Central memory CD8-positive, alpha-beta T cell (primary cell): ENCODE measurements around the gene VMO1.

ENCODE experiments used
- ATAC-seq: fragments of 150-1000 bp; cut with Tn5 transposase; replicated peaks from 2 replicates; pipeline ENCODE4 v1.10.0; 2022; ENCODE audit warnings: mild to moderate bottlenecking, moderate FRiP score, moderate number of reproducible peaks; ENCODE audit not compliant: poor library complexity, severe bottlenecking; ENCODE audit errors: extremely low read depth
- DNase-seq, 2 donors: peaks; one replicate each; pipeline ENCODE4 v3.0.0; 2021; ENCODE audit warnings: low spot score in 2 of 2
- H3K27ac Mint-ChIP-seq: one replicate; pipeline ENCODE4 v1.8.0; 2022; ENCODE audit warnings: low read depth, mild to moderate bottlenecking, moderate library complexity, mixed read lengths
- H3K27me3 Mint-ChIP-seq: one replicate; pipeline ENCODE4 v1.8.0; 2022; ENCODE audit warnings: mixed read lengths
- H3K36me3 Mint-ChIP-seq: one replicate; pipeline ENCODE4 v1.8.0; 2022; ENCODE audit warnings: mild to moderate bottlenecking, moderate library complexity, mixed read lengths; ENCODE audit not compliant: insufficient read depth
- H3K4me1 Mint-ChIP-seq: one replicate; pipeline ENCODE4 v1.8.0; 2022; ENCODE audit warnings: mixed read lengths
- H3K4me3 Mint-ChIP-seq: one replicate; pipeline ENCODE4 v1.8.0; 2022; ENCODE audit warnings: mild to moderate bottlenecking, moderate library complexity, mixed read lengths
- H3K9me3 Mint-ChIP-seq: one replicate; pipeline ENCODE4 v1.8.0; 2022; ENCODE audit warnings: mixed read lengths

VMO1 gene

GRCh38 chr17:4811471-4811870, 25.3 kb upstream of the VMO1 start:
- ATAC-seq (no peak), DNase-seq (no peak)
- H3K4me3 Mint-ChIP-seq: no peak overlapping the region
- H3K27me3 Mint-ChIP-seq: no peaks in the 10 kb centered on the region
- H3K4me1 Mint-ChIP-seq: peaks cover 11% of the 10 kb centered on the region
- H3K9me3 Mint-ChIP-seq: no peaks in the 10 kb centered on the region
- no peak overlapping the region for H3K27ac Mint-ChIP-seq
- peaks cover 2% of the 10 kb centered on the region for H3K36me3 Mint-ChIP-seq

GRCh38 chr17:4810696-4811290, 24.6 kb upstream of the VMO1 start:
- no peaks in the 10 kb centered on the region for H3K27me3 Mint-ChIP-seq
- H3K36me3 Mint-ChIP-seq: peaks cover 2% of the 10 kb centered on the region
- no peak for ATAC-seq

GRCh38 chr17:4808378-4808767, 22.2 kb upstream of the VMO1 start:
- no peak for ATAC-seq
- no peaks in the 10 kb centered on the region for H3K27me3 Mint-ChIP-seq
- peaks cover 2% of the 10 kb centered on the region for H3K36me3 Mint-ChIP-seq
- H3K9me3 Mint-ChIP-seq: no peaks in the 10 kb centered on the region
- peak overlapping the region; percentile 77 for H3K4me3 Mint-ChIP-seq
- peaks cover 15% of the 10 kb centered on the region for H3K4me1 Mint-ChIP-seq
- no peak overlapping the region for H3K27ac Mint-ChIP-seq
- DNase-seq: no peak

More at GRCh38 chr17:4810696-4811290, 24.6 kb upstream of the VMO1 start:
- H3K9me3 Mint-ChIP-seq: no peaks in the 10 kb centered on the region
- peaks cover 15% of the 10 kb centered on the region for H3K4me1 Mint-ChIP-seq
- DNase-seq: no peak
- H3K4me3 Mint-ChIP-seq: no peak overlapping the region
- H3K27ac Mint-ChIP-seq: no peak overlapping the region

- Mint-ChIP-seq H3K4me3 (peak overlapping the region; percentile 77), H3K4me1 (peaks cover 15% of the 10 kb centered on the region), H3K9me3 (no peaks in the 10 kb centered on the region), H3K27ac (peak overlapping the region; percentile 49), H3K36me3 (peaks cover 2% of the 10 kb centered on the region), H3K27me3 (no peaks in the 10 kb centered on the region)
- no peak for DNase-seq
- ATAC-seq: no peak
These were observed 21.6 kb upstream of the VMO1 start for GRCh38 chr17:4807605-4808377.

- Mint-ChIP-seq H3K4me1 (peaks cover 15% of the 10 kb centered on the region), H3K27me3 (no peaks in the 10 kb centered on the region), H3K36me3 (peaks cover 2% of the 10 kb centered on the region), H3K9me3 (no peaks in the 10 kb centered on the region), H3K27ac (peak within 1 kb of the TSS; percentile 49), H3K4me3 (peak within 1 kb of the TSS; percentile 77)
- ATAC-seq: peak; percentile 98
- peak; percentile 64 to 66 for DNase-seq
These were observed 20.8 kb upstream of the VMO1 start, which contains the start of gene PLD2 for GRCh38 chr17:4806777-4807604. PLD2 (plus strand) TSS chr17:4807152; CDS start chr17:4807773, 621 bp downstream.

DNA sequence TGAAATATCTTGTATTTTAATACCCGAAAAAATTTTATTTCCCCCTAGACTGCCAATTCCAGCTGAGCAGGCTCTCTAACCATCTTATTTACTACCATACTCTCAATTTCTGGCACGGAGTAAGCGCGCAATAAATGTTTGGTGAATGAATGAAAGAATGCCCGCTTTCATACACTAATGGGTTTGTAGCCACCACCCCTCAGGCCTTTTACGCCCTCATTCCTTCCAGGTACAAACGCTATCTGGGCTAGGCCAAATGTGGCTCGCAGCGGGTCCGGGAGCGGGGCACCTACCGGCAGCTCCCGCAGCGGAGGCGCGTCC, 20.3 kb upstream of the VMO1 start:
- no peak for DNase-seq
- Mint-ChIP-seq H3K4me3 (peak overlapping the region; percentile 64), H3K9me3 (no peaks in the 10 kb centered on the region), H3K4me1 (peaks cover 15% of the 10 kb centered on the region), H3K27me3 (no peaks in the 10 kb centered on the region), H3K27ac (no peak overlapping the region), H3K36me3 (peaks cover 2% of the 10 kb centered on the region)
- ATAC-seq: peak; percentile 22

DNA sequence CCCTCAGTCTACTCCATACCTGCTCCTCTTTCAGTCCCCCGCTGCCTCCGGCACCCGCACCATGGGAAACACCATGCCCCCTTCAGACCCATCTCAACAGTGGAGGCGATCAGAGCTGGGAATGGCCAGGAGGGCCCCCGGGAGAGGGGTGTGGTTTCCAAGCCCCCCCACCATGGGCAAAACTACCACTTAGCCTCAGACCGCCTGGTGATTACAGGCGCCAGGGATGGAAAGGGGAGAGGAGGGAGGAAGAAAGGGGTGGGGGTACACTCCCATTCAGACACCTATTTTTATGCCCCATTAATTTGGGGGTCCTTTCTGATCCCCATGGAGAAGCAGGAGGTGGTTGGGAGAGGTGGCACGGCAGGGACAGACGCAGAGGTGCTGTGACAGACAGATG, 16.1 kb upstream of the VMO1 start, which contains the start of gene C17orf114:
C17orf114 (minus strand) TSS at position 101 of the 400 bp plus-strand sequence.
- no peak for DNase-seq
- Mint-ChIP-seq H3K4me1 (peaks cover 4% of the 10 kb centered on the region), H3K36me3 (peaks cover 11% of the 10 kb centered on the region)

GRCh38 chr17:4800462-4801196, 14.5 kb upstream of the VMO1 start:
- Mint-ChIP-seq H3K27ac (no peak overlapping the region), H3K27me3 (no peaks in the 10 kb centered on the region), H3K36me3 (peaks cover 19% of the 10 kb centered on the region), H3K4me1 (peaks cover 12% of the 10 kb centered on the region), H3K4me3 (no peak overlapping the region), H3K9me3 (no peaks in the 10 kb centered on the region)
- ATAC-seq: no peak
- DNase-seq: no peak

More for the DNA sequence above, 16.1 kb upstream of the VMO1 start, which contains the start of gene C17orf114:
- Mint-ChIP-seq H3K27ac (no peak within 1 kb of the TSS), H3K4me3 (no peak within 1 kb of the TSS), H3K9me3 (no peaks in the 10 kb centered on the region), H3K27me3 (no peaks in the 10 kb centered on the region)
- ATAC-seq: no peak

GRCh38 chr17:4796552-4796920, 10.4 kb upstream of the VMO1 start:
- peaks cover 13% of the 10 kb centered on the region for H3K4me1 Mint-ChIP-seq
- peak overlapping the region; percentile 96 for H3K27ac Mint-ChIP-seq
- peak overlapping the region; percentile 99 for H3K4me3 Mint-ChIP-seq
- DNase-seq (no peak), ATAC-seq (no peak)
- no peaks in the 10 kb centered on the region for H3K9me3 Mint-ChIP-seq
- no peaks in the 10 kb centered on the region for H3K27me3 Mint-ChIP-seq
- peaks cover 19% of the 10 kb centered on the region for H3K36me3 Mint-ChIP-seq

GRCh38 chr17:4795168-4795567, 9.0 kb upstream of the VMO1 start:
- peaks cover 21% of the 10 kb centered on the region for H3K36me3 Mint-ChIP-seq
- H3K4me3 Mint-ChIP-seq: peak overlapping the region; percentile 99
- no peak for ATAC-seq
- no peak overlapping the region for H3K27ac Mint-ChIP-seq
- no peak for DNase-seq
- no peaks in the 10 kb centered on the region for H3K27me3 Mint-ChIP-seq
- H3K4me1 Mint-ChIP-seq: peaks cover 26% of the 10 kb centered on the region
- no peaks in the 10 kb centered on the region for H3K9me3 Mint-ChIP-seq

DNA sequence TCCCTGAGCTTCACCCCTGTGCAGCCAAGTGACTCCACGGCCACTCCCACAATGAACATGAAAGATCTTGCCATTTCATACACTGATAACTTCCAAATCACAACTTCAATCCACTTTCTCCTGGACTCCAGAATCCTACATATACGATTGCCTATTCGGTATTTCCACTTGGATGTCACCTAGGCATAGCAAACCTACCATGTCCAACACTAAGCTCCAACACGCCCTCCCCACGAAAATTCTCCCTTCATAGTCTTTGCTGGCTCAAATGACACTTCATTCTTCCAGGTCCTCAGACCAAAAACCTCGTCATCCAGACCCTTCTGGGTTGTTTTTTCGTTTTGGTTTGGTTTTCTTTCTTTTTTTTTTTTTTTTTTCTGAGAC, 4.5 kb upstream of the VMO1 start:
- Mint-ChIP-seq H3K4me3 (peak overlapping the region; percentile 86), H3K27me3 (peaks cover 13% of the 10 kb centered on the region), H3K4me1 (peaks cover 25% of the 10 kb centered on the region), H3K27ac (peak overlapping the region; percentile 83), H3K36me3 (peaks cover 6% of the 10 kb centered on the region), H3K9me3 (no peaks in the 10 kb centered on the region)
- DNase-seq (no peak), ATAC-seq (no peak)
